Calu3 (cell line): ENCODE results near the gene RIN1. TPM values are rescaled to one million over a fixed set of nuclear protein-coding genes. Genes with fewer than 3 reads are reported as not detected.
A peak's percentile ranks its signal among the peaks of the same experiment; 100 is the strongest.

Experiments
- BruUV-seq: library from RNA; stranded (reverse); fragments of 400-500 nt; replicated peaks from 2 replicates; lab custom pipeline; 2021; lab: Mats Ljungman, UMichigan
- CTCF ChIA-PET: fragments of 300-600 bp; sonication (Branson Sonifier 250); formaldehyde crosslinking; loops from one replicate; lab custom pipeline; 2022; ENCODE audit warnings: antibody characterized with exemption; lab: Charles Lee
- DNase-seq: peaks from one replicate; pipeline ENCODE4 v3.0.0; 2022
- H3K27ac Mint-ChIP-seq: one replicate; pipeline ENCODE4 v1.8.0; 2022; ENCODE audit warnings: mixed read lengths; ENCODE audit not compliant: unreplicated experiment
- H3K27me3 Mint-ChIP-seq: one replicate; pipeline ENCODE4 v1.8.0; 2022; ENCODE audit warnings: mixed read lengths; ENCODE audit not compliant: unreplicated experiment
- H3K36me3 Mint-ChIP-seq: one replicate; pipeline ENCODE4 v1.8.0; 2022; ENCODE audit warnings: mild to moderate bottlenecking, moderate library complexity, mixed read lengths; ENCODE audit not compliant: insufficient read depth, unreplicated experiment
- H3K4me1 Mint-ChIP-seq: one replicate; pipeline ENCODE4 v1.8.0; 2022; ENCODE audit warnings: mild to moderate bottlenecking, low read depth, mixed read lengths; ENCODE audit not compliant: unreplicated experiment
- H3K4me3 Mint-ChIP-seq: one replicate; pipeline ENCODE4 v1.8.0; 2022; ENCODE audit warnings: mild to moderate bottlenecking, low read depth, moderate library complexity, mixed read lengths; ENCODE audit not compliant: unreplicated experiment
- H3K9me3 Mint-ChIP-seq: one replicate; pipeline ENCODE4 v1.8.0; 2022; ENCODE audit warnings: low read depth, mixed read lengths; ENCODE audit not compliant: unreplicated experiment
- CTCF ChIP-seq: fragments of 200-600 bp; IDR thresholded peaks from one replicate; pipeline ENCODE4 v1.8.0; 2022; ENCODE audit warnings: antibody characterized with exemption; ENCODE audit not compliant: unreplicated experiment
- intact Hi-C: fragments of 100-400 bp; cut with micrococcal nuclease; formaldehyde crosslinking; loops from one replicate; pipeline ENCODE4 v1.10.0; 2022; ENCODE audit not compliant: unreplicated experiment
- total RNA-seq: library from RNA; stranded (reverse); gene quantifications from 2 replicates; pipeline ENCODE4 v1.2.3, GENCODE V29; 2022

Gene RIN1
- total RNA-seq, 1 experiment from 2014 or later = 17.6 TPM

- no peak overlapping the region for H3K27ac Mint-ChIP-seq
- no peaks in the 10 kb centered on the region for H3K9me3 Mint-ChIP-seq
- no peaks in the 10 kb centered on the region for H3K27me3 Mint-ChIP-seq
- peak; percentile 93 for TF ChIP-seq CTCF
- no peaks in the 10 kb centered on the region for H3K4me1 Mint-ChIP-seq
- intact Hi-C loops = no loop called here
- no TSS peak for BruUV-seq
- peaks cover 76% of the 10 kb centered on the region for H3K36me3 Mint-ChIP-seq
- no peak overlapping the region for H3K4me3 Mint-ChIP-seq
- CTCF ChIA-PET = no interaction called here
- DNase-seq = peak; percentile 75
Observed at GRCh38 chr11:66363805-66364535, 27.7 kb upstream of the RIN1 start.

DNA sequence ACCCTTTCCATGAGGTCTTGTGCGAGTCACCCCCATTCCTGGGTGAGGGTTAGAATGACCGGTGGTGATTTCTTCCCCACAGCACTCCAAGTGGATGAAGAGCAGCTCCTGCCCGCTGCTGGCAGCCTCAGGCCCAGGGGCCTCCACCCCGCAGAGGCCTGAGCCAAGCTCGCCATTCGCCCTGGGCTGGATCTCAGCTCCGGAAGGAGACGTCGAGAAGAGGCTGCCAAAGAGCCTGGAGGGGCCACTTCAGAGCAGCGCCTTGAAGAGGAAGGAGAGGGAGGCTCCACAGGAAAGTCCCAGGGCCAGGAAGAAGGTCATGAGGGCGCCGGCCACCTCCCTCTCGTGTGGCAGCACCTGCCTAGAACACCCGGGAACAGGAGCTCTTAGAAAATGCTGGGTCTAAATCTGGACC is 27.0 kb upstream of the RIN1 start:
- no peak for DNase-seq
- H3K36me3 Mint-ChIP-seq = peaks cover 75% of the 10 kb centered on the region
- CTCF ChIA-PET = interaction anchor here (1.3 kb wide), 1 partner anchor 18 kb away, joined by 3 read pairs; the partner anchor contains the start of gene BRMS1
- intact Hi-C loops = no loop called here
- no TSS peak for BruUV-seq
- no peaks in the 10 kb centered on the region for H3K4me1 Mint-ChIP-seq
- no peaks in the 10 kb centered on the region for H3K9me3 Mint-ChIP-seq
- H3K27me3 Mint-ChIP-seq = no peaks in the 10 kb centered on the region
- no peak overlapping the region for H3K27ac Mint-ChIP-seq
- H3K4me3 Mint-ChIP-seq = no peak overlapping the region
- TF ChIP-seq CTCF = no peak

DNA sequence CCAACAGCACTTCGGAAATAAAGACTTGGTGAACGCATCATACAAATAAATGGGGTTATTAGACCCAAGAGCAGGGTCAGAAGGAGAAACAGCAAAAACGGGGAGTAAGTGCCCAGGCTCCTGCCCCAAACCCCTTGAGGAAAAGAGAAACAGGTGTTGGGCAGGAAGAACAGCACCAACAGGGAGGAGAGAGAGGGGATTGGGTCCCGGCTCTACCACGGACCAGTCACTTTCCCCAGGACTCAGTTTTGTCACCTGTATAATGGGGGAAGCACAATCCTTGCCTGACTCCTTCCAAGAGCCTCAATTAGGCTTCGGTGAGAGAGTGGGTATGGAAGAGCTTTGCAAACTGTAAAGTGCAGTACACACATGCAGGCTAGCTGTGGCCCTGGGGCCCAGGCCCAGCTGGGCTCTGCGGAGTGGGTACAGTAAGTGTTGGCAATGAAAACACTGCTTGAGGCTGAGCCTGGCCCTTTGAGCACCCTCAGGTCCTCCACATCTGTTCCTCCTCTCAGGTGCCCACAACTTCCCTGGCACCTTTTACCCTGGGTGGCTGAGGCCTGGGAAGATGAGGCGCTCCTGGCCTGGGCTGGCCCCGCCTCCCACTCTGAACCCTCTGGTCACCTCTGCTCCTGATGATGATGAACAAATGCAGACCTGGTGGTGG is 26.4 kb upstream of the RIN1 start:
- CTCF ChIA-PET = interaction anchor here (1.3 kb wide), 2 partner anchors 18 to 23 kb away, joined by 3 read pairs; partner anchors contain the start of gene BRMS1
- intact Hi-C loops = no loop called here
- H3K9me3 Mint-ChIP-seq = no peaks in the 10 kb centered on the region
- H3K36me3 Mint-ChIP-seq = peaks cover 75% of the 10 kb centered on the region
- DNase-seq = no peak
- BruUV-seq = no TSS peak
- H3K27ac Mint-ChIP-seq = peak overlapping the region; percentile 60
- H3K4me3 Mint-ChIP-seq = no peak overlapping the region
- H3K4me1 Mint-ChIP-seq = no peaks in the 10 kb centered on the region
- no peaks in the 10 kb centered on the region for H3K27me3 Mint-ChIP-seq
- TF ChIP-seq CTCF = no peak

GRCh38 chr11:66361502-66361941 is 25.3 kb upstream of the RIN1 start:
- BruUV-seq = no TSS peak
- intact Hi-C loops = no loop called here
- no peak overlapping the region for H3K4me3 Mint-ChIP-seq
- H3K4me1 Mint-ChIP-seq = no peaks in the 10 kb centered on the region
- no peak for TF ChIP-seq CTCF
- H3K9me3 Mint-ChIP-seq = no peaks in the 10 kb centered on the region
- CTCF ChIA-PET = interaction anchor here (1.3 kb wide), 1 partner anchor 24 kb away, joined by 3 read pairs; no protein-coding TSS in a partner anchor
- no peak for DNase-seq
- H3K36me3 Mint-ChIP-seq = peaks cover 72% of the 10 kb centered on the region
- H3K27ac Mint-ChIP-seq = peak overlapping the region; percentile 60
- no peaks in the 10 kb centered on the region for H3K27me3 Mint-ChIP-seq
